DMS 273 (cell line): Measurements from ENCODE around the gene DUSP21.
"Not testable (repeated sequence)": the region's sequence is repeated elsewhere in the genome, so short reads cannot be mapped to it uniquely, and the experiment has no call there.

Experiments used
- DNase-seq: peaks from one replicate; lab custom pipeline; 2025; ENCODE audit not compliant: unreplicated experiment; lab: John Stamatoyannopoulos, UW

The DUSP21 gene

GRCh38 chrX:44875185-44875489 lies 31.3 kb downstream of the DUSP21 start:
- DNase-seq = no peak

- DNase-seq = no peak
Observed at GRCh38 chrX:44876086-44876485, 32.3 kb downstream of the DUSP21 start.

- no peak for DNase-seq
Observed at GRCh38 chrX:44876767-44877166, 32.9 kb downstream of the DUSP21 start.

GRCh38 chrX:44878780-44879179 lies 35.0 kb downstream of the DUSP21 start:
- DNase-seq = no peak

- DNase-seq = no peak
Observed at GRCh38 chrX:44881549-44881948, 37.7 kb downstream of the DUSP21 start.

GRCh38 chrX:44882635-44883034 lies 38.8 kb downstream of the DUSP21 start:
- no peak for DNase-seq

GRCh38 chrX:44884944-44885343 lies 41.1 kb downstream of the DUSP21 start:
- no peak for DNase-seq

GRCh38 chrX:44889824-44890223 lies 46.0 kb downstream of the DUSP21 start:
- DNase-seq = no peak

- no peak for DNase-seq
Observed at GRCh38 chrX:44890247-44890646, 46.4 kb downstream of the DUSP21 start.

GRCh38 chrX:44890687-44891086 lies 46.9 kb downstream of the DUSP21 start:
- DNase-seq = not testable (repeated sequence)

- DNase-seq = no peak
Observed at GRCh38 chrX:44891642-44892041, 47.8 kb downstream of the DUSP21 start.
